Measurements from ENCODE around the gene NTN1.

Gene NTN1

DNA sequence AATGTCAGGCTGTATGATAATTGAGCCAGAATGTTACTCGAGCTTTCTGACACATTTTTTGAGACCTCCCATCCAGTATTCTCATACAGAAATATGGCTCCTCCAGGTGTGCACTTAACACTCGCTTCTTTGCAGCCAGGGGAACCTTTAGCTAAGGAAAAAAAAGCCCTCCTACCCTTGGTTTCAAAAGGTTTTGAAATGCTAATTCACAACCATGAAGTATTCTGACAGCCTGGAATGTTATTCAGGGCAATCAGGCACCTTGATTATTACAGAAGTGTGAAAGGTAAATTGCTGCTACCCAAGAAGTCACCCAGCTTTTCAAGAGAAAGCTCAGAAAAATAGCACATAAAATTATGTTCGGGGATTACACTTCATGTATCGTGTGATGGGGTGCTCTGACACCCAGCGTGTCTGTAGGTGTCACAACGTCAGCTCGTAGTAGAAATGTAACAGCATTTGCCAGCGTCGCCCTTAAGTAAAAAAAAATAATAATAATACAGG, 41.1 kb downstream of the NTN1 start:
- peaks cover 0 to 4% (median 0%) of the 10 kb centered on the region in 5 experiments for H3K9me3 ChIP-seq (ENCODE audit: control extremely low read depth in 1 of 5, control insufficient read depth in 4 of 5, insufficient read depth in 2 of 5, low read depth in 1 of 5, low read length in 4 of 5)
- no peaks in the 10 kb centered on the region for H3K36me3 ChIP-seq (ENCODE audit: control insufficient read depth in 4 of 4, insufficient read depth in 4 of 4, low read length in 3 of 4)
- H3K4me1 ChIP-seq (ENCODE audit: control extremely low read depth in 1 of 4, control insufficient read depth in 4 of 4, insufficient read depth in 4 of 4, low read length in 3 of 4) = no peaks in the 10 kb centered on the region
- POLR2A ChIA-PET = no interaction called here
- CTCF ChIA-PET = interaction anchor here (0.6 to 1.1 kb wide), 2 partner anchors 25 to 142 kb away, joined by 3 read pairs; no protein-coding TSS in a partner anchor
- H3K4me3 ChIP-seq (ENCODE audit: control insufficient read depth in 1 of 7, extremely low read depth in 1 of 7, insufficient read depth in 4 of 7, low read depth in 2 of 7, low read length in 6 of 7) = no peak overlapping the region
- 90% methylated on average over 6 of the region's 9 CpGs for WGBS (ENCODE audit: insufficient coverage)
- H3K27ac ChIP-seq (ENCODE audit: insufficient read depth in 1 of 2, low read depth in 1 of 2, low read length in 2 of 2, poor library complexity in 1 of 2, severe bottlenecking in 2 of 2) = no peak overlapping the region
- no peak for DNase-seq
- H3K27me3 ChIP-seq (replicated peaks in 2 of 5; ENCODE audit: control insufficient read depth in 4 of 5, insufficient read depth in 5 of 5, low read length in 4 of 5) = no peaks in the 10 kb centered on the region

DNA sequence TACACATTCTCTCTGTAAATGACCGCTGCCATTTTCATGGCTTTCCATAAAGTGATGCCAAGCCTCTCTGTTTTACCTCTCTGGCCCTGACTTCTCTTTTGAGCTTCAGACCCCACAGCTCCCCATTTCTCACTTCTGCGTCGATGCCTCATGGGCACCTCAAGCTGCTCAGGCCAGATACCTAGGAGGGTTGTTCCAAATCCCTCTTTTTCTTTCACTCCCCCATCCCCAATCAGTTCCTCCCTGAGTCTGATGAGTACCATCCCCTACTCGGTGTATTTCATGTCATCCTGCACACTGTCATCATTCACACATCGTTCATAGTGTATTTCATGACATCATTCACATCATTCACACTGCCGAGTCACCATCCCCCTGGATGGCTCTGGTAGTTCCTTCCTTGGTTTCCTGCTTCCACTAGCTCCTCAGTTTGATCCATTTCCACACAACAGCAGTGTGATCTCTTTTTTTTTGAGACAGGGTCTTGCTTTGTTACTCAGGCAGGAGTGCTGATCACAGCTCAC, 43.1 kb downstream of the NTN1 start:
- Histone ChIP-seq H3K36me3 (ENCODE audit: control insufficient read depth in 4 of 4, insufficient read depth in 4 of 4, low read length in 3 of 4) (no peaks in the 10 kb centered on the region), H3K27ac (ENCODE audit: insufficient read depth in 1 of 2, low read depth in 1 of 2, low read length in 2 of 2, poor library complexity in 1 of 2, severe bottlenecking in 2 of 2) (no peak overlapping the region), H3K9me3 (ENCODE audit: control extremely low read depth in 1 of 5, control insufficient read depth in 4 of 5, insufficient read depth in 2 of 5, low read depth in 1 of 5, low read length in 4 of 5) (peaks cover 0 to 4% (median 0%) of the 10 kb centered on the region in 5 experiments), H3K4me1 (ENCODE audit: control extremely low read depth in 1 of 4, control insufficient read depth in 4 of 4, insufficient read depth in 4 of 4, low read length in 3 of 4) (no peaks in the 10 kb centered on the region), H3K4me3 (ENCODE audit: control insufficient read depth in 1 of 7, extremely low read depth in 1 of 7, insufficient read depth in 4 of 7, low read depth in 2 of 7, low read length in 6 of 7) (no peak overlapping the region), H3K27me3 (replicated peaks in 2 of 5; ENCODE audit: control insufficient read depth in 4 of 5, insufficient read depth in 5 of 5, low read length in 4 of 5) (no peaks in the 10 kb centered on the region)
- ChIA-PET CTCF (no interaction called here), POLR2A (interaction anchor here (0.6 kb wide), 1 partner anchor 615 kb away, joined by 3 read pairs; no protein-coding TSS in a partner anchor)
- DNase-seq = no peak
- WGBS (ENCODE audit: insufficient coverage) = 89% methylated on average over 6 of the region's 6 CpGs

DNA sequence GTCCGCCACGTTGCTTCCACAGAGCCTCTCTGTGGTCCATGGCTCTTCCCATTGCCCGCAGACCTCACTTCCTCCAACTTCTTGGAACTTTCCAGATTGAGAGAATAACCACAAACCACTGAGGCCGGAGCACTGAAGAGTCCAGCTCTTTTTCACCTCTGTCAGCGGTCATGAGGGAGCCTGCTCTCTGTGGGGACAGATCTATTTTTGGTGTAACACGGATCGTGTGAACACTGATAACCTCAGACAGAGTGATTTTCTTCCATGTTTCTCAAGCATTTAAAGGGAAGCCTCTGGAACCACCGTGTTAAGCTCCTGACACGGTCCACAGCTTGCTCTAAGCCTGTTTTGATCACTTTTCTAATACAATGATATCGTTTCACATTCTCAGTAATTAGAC, 49.7 kb downstream of the NTN1 start:
- Histone ChIP-seq H3K4me3 (ENCODE audit: control insufficient read depth in 1 of 7, extremely low read depth in 1 of 7, insufficient read depth in 4 of 7, low read depth in 2 of 7, low read length in 6 of 7) (no peak overlapping the region), H3K4me1 (ENCODE audit: control extremely low read depth in 1 of 4, control insufficient read depth in 4 of 4, insufficient read depth in 4 of 4, low read length in 3 of 4) (no peaks in the 10 kb centered on the region), H3K27ac (ENCODE audit: insufficient read depth in 1 of 2, low read depth in 1 of 2, low read length in 2 of 2, poor library complexity in 1 of 2, severe bottlenecking in 2 of 2) (no peak overlapping the region), H3K36me3 (ENCODE audit: control insufficient read depth in 4 of 4, insufficient read depth in 4 of 4, low read length in 3 of 4) (no peaks in the 10 kb centered on the region), H3K27me3 (replicated peaks in 2 of 5; ENCODE audit: control insufficient read depth in 4 of 5, insufficient read depth in 5 of 5, low read length in 4 of 5) (no peaks in the 10 kb centered on the region), H3K9me3 (ENCODE audit: control extremely low read depth in 1 of 5, control insufficient read depth in 4 of 5, insufficient read depth in 2 of 5, low read depth in 1 of 5, low read length in 4 of 5) (no peaks in the 10 kb centered on the region)
- no peak for DNase-seq
- WGBS (ENCODE audit: insufficient coverage) = 92% methylated on average over 9 of the region's 10 CpGs
- ChIA-PET POLR2A (interaction anchor here (0.6 kb wide), 1 partner anchor 184 kb away, joined by 3 read pairs; no protein-coding TSS in a partner anchor), CTCF (no interaction called here)

DNA sequence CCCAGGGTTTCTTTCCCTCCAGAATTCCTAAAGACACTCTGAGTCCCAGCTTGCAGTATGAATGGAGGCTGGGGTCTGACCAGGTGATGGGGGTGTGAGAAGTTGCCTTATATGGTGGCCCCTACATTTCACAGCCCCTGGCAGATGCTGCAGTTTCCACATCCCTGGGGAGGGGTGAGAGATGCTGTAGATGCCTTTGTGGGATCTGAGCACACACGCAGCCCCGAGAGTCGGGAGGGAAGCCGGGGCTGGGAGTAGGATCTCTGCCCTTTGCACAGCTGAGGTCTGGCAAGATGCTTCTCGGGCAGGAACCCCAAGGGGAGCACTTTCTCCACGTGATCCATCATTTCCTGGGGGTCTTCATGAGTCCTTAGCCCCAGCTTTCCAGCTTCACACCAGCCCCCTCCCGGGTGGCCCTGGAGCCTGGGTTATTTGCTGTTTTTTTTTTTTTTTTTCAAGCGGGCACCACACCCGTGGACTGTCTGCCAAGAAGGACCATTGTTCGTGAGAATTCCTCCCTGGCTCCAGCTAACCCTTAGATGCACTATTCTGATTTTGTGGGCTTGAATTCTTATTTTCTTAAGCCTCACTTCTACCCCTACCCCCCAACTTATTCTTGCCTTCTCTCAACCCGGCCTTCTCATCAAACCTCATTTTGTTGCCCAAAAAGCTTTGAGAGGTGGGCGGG, 50.6 kb downstream of the NTN1 start:
- H3K9me3 ChIP-seq (ENCODE audit: control extremely low read depth in 1 of 5, control insufficient read depth in 4 of 5, insufficient read depth in 2 of 5, low read depth in 1 of 5, low read length in 4 of 5) = no peaks in the 10 kb centered on the region
- CTCF ChIA-PET = no interaction called here
- POLR2A ChIA-PET = interaction anchor here (0.7 to 1.0 kb wide), 2 partner anchors 16 to 151 kb away, joined by 3 to 10 read pairs; no protein-coding TSS in a partner anchor
- WGBS (ENCODE audit: insufficient coverage) = 95% methylated on average over 9 of the region's 12 CpGs
- no peaks in the 10 kb centered on the region for H3K4me1 ChIP-seq (ENCODE audit: control extremely low read depth in 1 of 4, control insufficient read depth in 4 of 4, insufficient read depth in 4 of 4, low read length in 3 of 4)
- H3K27me3 ChIP-seq (replicated peaks in 2 of 5; ENCODE audit: control insufficient read depth in 4 of 5, insufficient read depth in 5 of 5, low read length in 4 of 5) = no peaks in the 10 kb centered on the region
- no peak overlapping the region for H3K4me3 ChIP-seq (ENCODE audit: control insufficient read depth in 1 of 7, extremely low read depth in 1 of 7, insufficient read depth in 4 of 7, low read depth in 2 of 7, low read length in 6 of 7)
- no peaks in the 10 kb centered on the region for H3K36me3 ChIP-seq (ENCODE audit: control insufficient read depth in 4 of 4, insufficient read depth in 4 of 4, low read length in 3 of 4)
- H3K27ac ChIP-seq (ENCODE audit: insufficient read depth in 1 of 2, low read depth in 1 of 2, low read length in 2 of 2, poor library complexity in 1 of 2, severe bottlenecking in 2 of 2) = no peak overlapping the region
- DNase-seq = no peak

DNA sequence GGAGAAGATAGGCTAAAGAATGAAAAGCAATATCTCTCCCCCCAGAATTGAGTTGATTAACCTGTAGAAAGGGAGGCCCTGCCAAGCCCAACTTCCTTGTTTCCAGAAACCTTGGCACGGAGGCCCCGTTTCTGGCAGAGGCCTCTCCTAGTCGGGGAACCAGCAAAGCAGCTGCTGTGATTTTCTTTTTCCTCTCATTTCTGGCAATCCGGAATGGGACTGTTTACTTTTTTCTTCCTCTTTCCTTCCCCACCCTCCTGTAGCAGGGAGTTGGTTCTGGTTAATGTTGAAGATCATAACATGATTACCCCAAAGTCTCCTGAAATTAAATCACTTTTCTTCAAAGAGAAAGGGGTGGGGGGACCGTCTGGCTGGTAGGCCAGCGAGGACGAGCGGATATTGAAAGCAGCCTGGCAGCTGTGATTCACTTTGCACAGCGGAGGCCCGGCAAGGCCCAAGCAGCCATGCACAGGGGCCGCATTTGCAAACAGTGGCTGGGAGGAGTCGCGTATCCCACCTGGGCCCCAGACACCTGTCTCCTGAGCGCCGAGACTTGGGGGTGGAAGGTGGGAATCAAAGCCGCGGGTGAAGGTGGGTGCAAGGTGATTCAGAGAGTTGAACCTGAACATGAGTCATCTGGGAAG, 51.5 kb downstream of the NTN1 start:
- Histone ChIP-seq H3K4me1 (ENCODE audit: control extremely low read depth in 1 of 4, control insufficient read depth in 4 of 4, insufficient read depth in 4 of 4, low read length in 3 of 4) (no peaks in the 10 kb centered on the region), H3K36me3 (ENCODE audit: control insufficient read depth in 4 of 4, insufficient read depth in 4 of 4, low read length in 3 of 4) (no peaks in the 10 kb centered on the region), H3K9me3 (ENCODE audit: control extremely low read depth in 1 of 5, control insufficient read depth in 4 of 5, insufficient read depth in 2 of 5, low read depth in 1 of 5, low read length in 4 of 5) (no peaks in the 10 kb centered on the region), H3K27ac (ENCODE audit: insufficient read depth in 1 of 2, low read depth in 1 of 2, low read length in 2 of 2, poor library complexity in 1 of 2, severe bottlenecking in 2 of 2) (no peak overlapping the region), H3K27me3 (replicated peaks in 2 of 5; ENCODE audit: control insufficient read depth in 4 of 5, insufficient read depth in 5 of 5, low read length in 4 of 5) (no peaks in the 10 kb centered on the region), H3K4me3 (ENCODE audit: control insufficient read depth in 1 of 7, extremely low read depth in 1 of 7, insufficient read depth in 4 of 7, low read depth in 2 of 7, low read length in 6 of 7) (no peak overlapping the region)
- WGBS (ENCODE audit: insufficient coverage) = 89% methylated on average over 16 of the region's 17 CpGs
- ChIA-PET CTCF (no interaction called here), POLR2A (no interaction called here)
- DNase-seq = no peak

DNA sequence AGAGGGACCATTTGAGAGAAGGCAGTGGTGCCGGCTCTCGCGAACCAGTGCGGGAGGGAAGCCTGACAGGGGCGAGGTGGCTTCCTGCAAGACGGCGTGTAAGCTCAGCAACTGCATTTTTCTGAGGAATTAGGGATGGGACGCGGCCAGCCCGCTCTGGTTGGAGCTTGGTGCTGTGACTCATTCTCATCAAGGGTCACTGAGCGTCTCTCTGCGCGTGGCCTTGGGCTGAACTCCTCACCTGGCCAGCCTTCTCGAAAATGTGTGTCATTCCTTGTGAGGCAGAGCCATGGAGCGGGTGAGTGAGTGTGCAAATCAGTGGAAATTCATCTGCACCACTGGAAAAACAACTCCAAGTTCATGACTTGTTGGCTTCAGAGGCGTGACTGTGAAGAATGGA, 52.8 kb downstream of the NTN1 start:
- DNase-seq = no peak
- Histone ChIP-seq H3K36me3 (ENCODE audit: control insufficient read depth in 4 of 4, insufficient read depth in 4 of 4, low read length in 3 of 4) (no peaks in the 10 kb centered on the region), H3K9me3 (ENCODE audit: control extremely low read depth in 1 of 5, control insufficient read depth in 4 of 5, insufficient read depth in 2 of 5, low read depth in 1 of 5, low read length in 4 of 5) (no peaks in the 10 kb centered on the region), H3K27me3 (replicated peaks in 2 of 5; ENCODE audit: control insufficient read depth in 4 of 5, insufficient read depth in 5 of 5, low read length in 4 of 5) (no peaks in the 10 kb centered on the region), H3K4me1 (ENCODE audit: control extremely low read depth in 1 of 4, control insufficient read depth in 4 of 4, insufficient read depth in 4 of 4, low read length in 3 of 4) (no peaks in the 10 kb centered on the region), H3K4me3 (ENCODE audit: control insufficient read depth in 1 of 7, extremely low read depth in 1 of 7, insufficient read depth in 4 of 7, low read depth in 2 of 7, low read length in 6 of 7) (no peak overlapping the region), H3K27ac (ENCODE audit: insufficient read depth in 1 of 2, low read depth in 1 of 2, low read length in 2 of 2, poor library complexity in 1 of 2, severe bottlenecking in 2 of 2) (no peak overlapping the region)
- CTCF ChIA-PET = no interaction called here
- 98% methylated on average over 16 of the region's 16 CpGs for WGBS (ENCODE audit: insufficient coverage)
- POLR2A ChIA-PET = interaction anchor here (0.6 kb wide), 1 partner anchor 1110 kb away, joined by 3 read pairs; no protein-coding TSS in a partner anchor

Measured in common myeloid progenitor, CD34-positive (primary cell).